Measurements from ENCODE around the gene ESRRB. TPM values are rescaled to one million over a fixed set of nuclear protein-coding genes. Genes with fewer than 3 reads are reported as not detected.
A peak's percentile ranks its signal among the peaks of the same experiment; 100 is the strongest.

The ESRRB gene
- total RNA-seq, 1 donor from 2014 or later = 8.0 TPM

DNA sequence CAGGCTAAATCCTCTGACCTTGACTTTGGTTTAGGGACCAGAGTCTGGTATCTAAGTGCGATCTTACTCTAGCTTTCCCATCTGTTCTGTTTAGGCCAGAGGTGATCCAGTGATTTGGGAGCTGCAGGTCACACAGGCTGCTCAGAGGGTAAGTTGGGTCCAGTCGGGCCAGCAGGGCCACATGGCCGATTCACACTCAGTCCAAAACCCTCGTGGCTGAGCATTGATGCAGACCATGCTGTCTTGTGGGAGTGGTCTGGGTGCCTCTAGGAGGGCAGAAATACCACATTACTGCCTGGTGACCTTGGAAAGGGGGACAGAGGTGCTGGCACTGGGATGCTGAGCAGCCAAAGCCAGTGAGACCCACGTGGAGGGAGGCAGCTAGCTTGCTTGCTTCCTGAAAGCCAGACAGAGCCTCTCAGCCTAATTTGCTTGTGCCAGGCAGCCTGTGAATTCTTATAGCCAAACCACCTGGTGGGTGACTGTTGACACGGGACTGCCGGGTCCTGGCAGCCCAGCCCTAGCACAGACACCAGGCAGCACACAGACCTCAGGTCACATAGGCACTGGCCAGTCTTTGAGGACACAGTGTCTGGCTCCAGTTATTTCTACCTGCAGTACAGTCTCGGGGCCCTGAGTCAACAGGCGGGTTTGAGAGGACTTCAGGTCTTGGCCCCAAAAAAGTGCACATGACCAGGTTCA, 31.7 kb downstream of the ESRRB start:
- no peak for DNase-seq

DNA sequence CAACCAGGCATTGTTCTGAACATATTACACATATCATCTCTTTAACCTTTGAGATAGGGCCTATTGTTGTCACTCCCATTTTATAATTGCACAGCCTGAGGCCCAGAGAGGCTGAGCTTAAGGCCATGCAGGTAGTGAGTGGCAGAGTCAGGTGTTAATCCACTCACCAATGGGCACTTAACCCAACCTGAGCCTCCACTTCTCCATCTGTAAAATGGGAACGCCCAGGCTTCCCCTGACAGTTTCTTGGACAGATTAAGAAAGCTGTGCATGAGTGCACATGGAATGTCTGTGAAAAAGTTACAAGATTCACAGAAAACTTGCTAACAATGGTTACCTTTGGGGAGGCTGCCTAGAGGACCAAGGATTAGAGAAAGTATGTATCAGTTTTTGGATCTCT, 32.9 kb downstream of the ESRRB start:
- no peak for DNase-seq

DNA sequence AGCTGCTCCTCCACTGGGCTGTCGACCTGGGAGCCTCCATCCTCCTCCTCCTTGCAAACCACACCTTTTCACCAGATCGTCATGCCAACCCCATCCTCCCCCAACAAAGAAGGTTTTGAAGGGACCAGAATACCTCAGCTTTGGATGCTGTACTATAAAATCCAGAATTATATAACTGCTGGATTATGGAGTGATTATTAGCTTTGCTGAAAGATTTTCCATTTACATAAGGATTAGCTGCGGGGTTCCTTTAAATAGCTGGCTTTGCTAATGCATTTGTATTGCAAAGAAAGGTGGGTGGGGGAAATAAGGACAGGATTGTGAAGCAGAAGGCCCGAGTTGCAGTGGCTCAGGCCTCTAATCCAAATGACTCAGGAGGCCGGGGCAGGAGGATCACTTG, 36.6 kb downstream of the ESRRB start:
- DNase-seq = no peak

DNA sequence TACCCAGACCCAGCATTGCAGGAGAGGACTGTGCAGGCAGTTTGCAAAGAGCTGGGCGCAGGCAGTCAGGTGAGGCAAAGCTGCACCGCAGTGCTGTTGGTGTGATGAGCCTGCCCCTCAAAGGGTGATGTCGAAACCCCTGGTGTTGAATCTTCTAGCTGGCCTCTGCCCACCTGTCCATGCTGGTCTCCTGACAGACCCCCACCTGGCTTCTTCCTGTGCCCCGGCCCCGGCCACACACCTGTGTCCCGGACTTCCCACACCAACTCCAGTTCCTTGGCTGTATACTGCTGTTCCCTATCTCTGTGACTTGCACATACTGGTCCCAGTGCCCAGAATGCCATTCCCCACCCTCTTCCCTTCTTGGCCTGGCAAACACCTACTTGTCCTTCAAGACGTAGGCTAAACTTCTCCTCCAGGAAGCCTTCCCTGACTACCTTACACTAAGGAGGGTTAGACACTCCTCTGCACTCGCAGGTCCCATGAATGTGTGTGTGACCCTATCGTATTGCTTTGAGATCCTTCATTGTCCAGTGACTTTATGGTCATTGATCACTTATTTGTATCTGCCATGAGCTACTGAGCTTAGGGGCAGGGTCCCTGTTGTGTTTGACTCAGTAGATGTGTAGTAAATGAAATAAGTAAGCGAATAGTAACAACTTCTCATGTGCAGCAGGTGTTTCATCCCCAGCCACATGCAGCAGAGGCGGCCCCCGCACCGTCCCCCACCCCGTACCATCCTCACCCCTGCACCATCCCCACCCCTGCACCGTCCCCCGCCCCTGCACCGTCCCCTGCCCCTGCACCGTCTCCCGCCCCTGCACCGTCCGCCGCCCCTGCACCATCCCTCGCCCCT, 37.4 kb downstream of the ESRRB start:
- no peak for DNase-seq

DNA sequence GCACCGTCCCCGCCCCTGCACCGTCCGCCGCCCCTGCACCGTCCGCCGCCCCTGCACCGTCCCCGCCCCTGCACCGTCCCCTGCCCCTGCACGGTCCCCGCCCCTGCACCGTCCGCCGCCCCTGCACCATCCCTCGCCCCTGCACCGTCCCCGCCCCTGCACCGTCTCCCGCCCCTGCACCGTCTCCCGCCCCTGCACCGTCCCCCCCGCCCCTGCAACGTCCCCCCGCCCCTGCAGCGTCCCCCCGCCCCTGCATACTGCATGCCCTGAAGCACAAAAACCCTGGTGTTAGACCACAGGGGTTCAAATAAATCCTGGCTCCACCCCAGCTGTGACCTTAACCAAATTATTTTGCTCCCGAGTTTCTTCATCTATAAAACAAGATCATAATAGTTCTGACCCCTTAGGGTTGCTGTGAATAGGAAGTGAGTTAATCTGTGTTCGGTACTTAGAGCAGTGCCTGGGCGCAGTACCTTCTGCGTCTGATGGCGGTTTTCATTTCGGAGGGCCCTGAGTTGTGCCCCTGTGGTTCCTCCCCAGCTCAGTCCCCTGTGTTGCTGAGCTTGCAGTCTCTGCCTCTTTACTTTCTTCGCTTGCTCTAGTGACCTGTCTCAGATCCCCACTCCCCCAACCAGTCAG, 38.1 kb downstream of the ESRRB start:
- no peak for DNase-seq

DNA sequence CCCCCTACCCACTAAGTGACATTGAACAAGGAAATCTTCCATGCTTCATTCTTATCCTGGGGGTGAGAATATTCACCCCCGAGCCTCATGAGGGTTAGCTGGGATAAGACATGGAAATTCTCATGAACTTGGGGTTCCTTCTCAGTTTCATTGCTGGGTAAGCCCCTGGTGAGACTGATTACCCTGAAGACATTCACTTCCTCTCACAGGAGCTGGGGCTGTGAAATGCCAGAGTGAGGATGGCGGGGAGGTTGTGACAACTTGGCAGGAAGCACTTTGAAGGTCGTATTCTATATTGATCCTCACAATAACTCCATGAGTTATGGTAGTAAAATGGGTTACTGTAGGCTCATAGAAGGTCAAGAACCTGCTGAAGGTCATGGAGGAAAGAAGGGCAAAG, 43.5 kb downstream of the ESRRB start:
- no peak for DNase-seq

DNA sequence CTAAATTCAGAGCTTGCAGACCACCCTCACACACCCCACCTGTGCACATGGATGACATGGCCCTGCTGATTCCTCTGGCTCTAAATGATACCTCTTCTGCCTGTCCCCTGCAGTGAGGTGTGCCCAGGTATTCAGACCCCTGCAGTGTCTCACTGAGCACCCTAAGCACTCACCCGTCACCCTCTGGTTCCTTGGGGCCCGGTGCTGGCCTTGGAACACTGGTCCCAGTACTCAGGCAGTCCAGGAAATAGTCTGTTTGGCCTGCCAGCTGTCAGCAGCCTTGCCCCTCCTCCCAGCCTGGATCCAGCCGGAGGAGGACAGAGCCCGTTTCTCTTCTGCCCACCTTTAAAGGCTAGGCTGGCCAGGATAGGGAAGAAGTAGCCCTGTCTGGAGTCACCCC, 44.9 kb downstream of the ESRRB start:
- DNase-seq = no peak

DNA sequence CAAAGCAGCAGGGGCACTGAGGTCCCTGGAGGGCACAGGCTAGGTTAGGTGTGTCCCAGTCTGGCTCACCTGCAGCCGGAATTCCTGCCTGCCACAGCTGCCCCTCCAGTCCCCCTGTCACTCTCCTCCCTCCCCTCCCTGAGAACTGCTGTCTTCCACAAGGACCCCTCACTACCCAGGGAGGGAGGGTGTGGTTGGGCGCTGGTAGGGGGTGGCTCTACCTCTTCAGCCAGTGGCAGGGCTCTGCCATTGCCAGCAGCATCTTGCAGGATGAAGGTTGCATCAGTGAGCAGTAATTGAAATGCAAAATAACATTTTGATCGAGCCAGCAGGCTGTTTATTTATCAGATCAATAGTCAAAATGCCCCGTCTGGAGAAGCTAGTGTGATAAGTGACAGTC, 45.7 kb downstream of the ESRRB start:
- no peak for DNase-seq

DNA sequence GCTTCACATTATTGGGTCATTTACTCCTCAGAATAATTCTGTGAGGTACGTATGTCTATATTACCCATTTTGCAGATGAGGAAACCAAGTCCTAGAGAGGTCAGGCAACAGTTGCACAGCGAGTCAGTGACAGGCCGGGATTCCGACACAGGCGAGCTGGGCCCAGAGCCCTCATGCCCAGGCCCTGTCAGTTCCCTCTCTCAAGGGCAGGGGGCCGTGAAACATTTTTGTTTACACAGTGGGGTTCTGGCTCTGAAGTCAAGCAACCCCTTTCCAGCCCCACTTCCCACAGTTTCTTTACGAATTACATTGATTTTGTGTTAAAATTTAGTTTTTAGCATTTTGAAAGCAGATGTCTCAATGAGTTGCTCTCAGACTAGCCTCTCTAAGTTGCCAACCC, 46.7 kb downstream of the ESRRB start:
- DNase-seq = no peak

DNA sequence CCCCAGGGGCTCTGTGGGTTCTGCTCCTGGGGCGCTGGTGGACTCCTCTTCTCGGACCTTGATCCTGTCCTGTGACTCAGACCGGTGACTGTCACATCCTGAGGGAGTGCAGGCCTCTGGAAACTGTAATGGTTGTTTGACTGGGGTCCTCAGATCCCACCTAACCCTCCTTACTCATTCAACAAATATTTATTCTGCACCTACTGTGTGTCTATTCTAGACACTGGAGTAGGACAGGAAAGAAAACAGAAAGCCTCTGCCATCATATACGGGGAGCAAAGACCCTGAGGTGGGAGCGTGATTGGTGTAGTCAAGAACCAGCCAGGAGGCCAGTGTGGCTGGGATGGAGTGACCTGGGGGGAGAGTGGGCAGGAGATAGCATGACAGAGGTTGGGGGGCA, 47.6 kb downstream of the ESRRB start:
- DNase-seq = no peak

DNA sequence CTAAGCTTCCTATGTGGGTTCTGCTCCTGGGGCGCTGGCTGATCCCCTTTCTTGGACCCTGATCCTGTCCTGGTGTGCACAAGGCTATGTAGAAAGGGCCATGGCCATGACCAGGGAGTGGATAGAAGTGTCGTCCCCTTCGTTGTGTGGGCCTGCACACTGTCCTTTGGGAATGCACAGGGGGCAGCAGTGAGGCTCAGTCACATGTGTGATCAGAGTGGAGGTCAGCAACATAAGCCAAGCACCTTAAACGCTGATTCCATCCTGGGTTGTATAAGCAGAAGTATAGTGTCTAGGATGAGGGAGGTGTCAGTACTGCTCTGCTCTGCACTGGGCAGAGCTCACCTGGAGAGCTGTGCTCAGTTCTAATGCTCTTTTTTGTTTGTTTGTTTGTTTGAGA, 48.4 kb downstream of the ESRRB start:
- no peak for DNase-seq

DNA sequence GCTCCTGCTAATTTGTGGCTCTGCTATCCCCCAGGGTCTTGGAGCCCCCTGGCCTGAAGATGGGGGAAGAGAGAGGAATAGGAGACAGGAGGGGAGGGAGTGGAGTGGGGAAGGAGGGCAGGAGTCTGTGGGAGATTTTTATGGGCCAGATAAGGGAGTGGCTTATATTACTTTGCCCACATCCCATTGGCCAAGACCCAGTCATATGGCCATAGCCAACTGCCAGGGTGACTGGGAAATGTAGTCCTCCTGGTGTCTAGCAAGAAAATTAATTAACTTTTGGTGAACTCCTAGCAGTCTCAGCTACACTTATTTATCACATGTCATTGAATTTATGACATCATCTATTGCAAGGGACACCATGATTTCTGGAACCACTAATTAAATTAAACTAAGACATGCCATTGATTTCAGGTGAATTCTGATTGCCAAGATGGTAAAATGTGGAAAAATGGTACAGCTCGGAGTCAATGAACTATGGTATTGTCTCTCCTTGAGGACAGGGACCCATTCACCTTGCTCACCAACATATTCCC, 50.3 kb downstream of the ESRRB start:
- no peak for DNase-seq

DNA sequence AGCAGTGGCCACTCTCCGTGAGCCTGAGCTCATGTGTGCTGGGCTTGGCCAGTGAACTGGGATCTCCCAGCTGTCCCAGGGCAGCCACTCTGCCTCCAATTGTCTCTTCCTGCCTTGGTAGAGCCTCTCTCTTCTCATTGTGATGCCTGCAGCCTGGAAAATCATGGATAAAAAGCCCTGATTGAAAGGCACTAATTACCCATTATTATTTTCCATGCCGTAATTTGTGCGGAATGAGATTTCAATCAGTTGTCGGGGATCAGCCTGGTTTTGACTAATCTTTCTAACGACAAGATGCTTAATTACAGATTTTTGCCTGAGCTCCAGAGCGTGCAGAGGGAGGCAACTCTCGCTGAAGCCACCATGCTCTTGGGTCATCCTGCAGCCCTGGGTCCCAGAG, 52.7 kb downstream of the ESRRB start:
- DNase-seq = no peak

DNA sequence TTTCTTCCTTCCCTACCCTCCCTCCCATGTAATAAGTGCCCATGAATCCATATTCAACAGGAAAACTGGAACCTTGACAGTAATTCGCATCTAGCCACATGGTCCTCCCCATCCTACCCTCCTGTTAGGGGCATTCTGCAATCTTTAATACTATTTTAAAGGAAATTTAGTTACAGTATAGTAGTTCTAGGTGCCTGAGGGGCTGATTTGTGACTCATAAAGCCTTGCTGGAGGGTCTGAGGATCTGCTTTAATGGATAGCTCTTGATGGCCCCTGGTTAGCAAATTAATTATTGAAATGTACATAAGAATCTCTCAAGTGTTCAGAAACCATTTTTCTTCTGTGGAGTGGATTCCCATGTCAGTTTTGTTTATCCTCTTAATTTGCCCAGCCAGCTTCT, 54.1 kb downstream of the ESRRB start:
- no peak for DNase-seq

DNA sequence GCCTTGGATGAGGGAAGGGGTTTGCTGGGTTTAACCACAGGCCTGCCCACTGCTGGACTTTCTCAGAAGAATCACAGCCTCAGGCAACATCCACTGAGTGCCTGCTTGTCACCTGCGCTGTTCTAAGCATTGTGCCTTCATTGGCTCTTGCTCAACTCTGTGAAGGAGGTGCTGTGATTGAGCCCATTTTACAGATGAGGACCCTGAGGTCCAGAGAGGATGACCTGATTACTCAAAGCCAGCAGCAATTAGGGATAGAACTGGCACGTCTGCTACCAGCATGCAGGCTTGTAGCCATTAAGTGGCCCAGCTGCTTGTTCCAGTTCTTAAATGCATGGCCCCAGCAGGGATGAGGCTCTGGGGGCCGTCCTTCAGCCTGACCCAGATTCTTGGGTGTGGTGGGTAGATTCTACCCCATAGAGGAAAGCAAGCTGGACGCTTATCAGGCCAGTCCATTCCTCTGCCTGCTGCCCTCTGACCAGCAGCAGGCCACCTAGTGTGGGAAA, 54.6 kb downstream of the ESRRB start:
- no peak for DNase-seq

DNA sequence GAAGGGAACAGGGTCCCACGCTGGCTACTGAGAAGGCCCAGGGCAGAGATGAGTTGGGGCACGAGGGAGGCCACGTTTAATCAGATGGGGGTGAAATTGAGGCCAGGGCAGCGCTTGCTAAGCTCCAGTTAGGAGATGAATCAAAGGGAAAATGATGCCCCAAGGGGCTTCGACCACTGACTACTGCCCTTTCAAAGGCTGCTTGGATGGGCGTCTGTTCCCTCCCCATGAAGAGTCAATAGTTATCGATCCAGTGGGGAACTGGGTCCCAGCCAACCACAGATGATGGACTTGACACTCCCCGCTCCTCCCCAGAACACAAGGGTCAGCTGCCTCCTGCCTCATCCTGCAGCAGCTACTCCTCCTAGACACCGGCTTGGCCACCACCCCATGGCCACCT, 55.6 kb downstream of the ESRRB start:
- no peak for DNase-seq

DNA sequence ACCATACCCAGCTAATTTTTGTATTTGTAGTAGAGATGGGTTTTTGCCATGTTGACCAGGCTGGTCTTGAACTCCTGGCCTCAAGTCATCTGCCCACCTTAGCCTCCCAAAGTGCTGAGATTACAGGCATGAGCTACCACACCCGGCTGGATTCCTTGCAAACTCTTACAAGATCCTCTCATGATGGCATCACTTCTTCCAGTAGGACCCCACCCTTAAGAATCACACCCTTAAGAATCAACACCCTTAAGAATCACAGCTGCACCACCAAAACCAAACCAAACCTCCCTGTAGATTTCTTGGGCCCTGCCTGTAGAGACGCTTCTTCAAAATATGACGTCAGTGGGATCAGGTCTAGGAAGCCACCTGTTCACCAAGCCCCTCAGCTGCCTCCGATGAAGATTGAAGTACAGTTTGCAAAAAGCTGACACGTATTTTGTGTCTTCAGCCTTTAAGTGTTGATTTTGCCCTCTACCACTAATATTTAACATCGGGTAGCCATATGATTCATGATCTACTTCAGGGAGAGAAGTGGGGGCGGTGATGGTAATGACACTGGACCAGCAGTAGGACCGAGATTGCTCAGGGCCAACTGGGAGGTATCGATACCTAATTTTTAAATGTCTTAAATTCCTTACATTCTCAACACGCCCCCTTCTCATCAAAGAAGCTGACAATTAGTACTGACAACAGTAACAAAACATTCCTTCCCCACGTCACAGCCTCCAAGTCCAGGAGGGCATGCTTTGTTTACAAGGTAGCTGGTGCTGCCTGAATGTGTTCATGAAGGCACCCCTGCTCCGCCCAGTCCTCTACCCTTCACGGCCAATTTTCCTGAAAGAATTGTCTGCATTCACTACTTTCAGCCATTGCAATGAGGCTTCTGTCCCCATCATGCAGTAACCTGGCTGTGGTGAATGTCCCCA, 57.2 kb downstream of the ESRRB start:
- DNase-seq = no peak

DNA sequence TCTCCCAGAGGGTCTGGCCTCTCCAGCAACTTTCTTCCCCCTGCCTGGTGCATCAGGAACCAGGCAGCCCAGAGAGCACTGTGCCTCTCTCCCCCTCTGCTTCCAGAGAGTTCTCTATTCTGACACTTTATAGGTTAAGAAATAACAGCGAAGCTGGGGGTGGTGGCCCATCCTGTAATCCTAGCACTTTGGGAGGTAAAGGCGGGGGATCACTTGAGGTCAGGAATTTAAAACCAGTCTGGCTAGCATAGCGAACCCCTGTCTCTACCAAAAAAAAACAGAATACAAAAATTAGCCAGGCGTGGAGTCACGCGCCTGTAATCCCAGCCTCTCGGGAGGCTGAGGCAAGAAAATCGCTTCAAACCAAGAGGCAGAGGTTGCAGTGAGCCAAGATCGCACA, 58.3 kb downstream of the ESRRB start:
- DNase-seq = peak; percentile 27

DNA sequence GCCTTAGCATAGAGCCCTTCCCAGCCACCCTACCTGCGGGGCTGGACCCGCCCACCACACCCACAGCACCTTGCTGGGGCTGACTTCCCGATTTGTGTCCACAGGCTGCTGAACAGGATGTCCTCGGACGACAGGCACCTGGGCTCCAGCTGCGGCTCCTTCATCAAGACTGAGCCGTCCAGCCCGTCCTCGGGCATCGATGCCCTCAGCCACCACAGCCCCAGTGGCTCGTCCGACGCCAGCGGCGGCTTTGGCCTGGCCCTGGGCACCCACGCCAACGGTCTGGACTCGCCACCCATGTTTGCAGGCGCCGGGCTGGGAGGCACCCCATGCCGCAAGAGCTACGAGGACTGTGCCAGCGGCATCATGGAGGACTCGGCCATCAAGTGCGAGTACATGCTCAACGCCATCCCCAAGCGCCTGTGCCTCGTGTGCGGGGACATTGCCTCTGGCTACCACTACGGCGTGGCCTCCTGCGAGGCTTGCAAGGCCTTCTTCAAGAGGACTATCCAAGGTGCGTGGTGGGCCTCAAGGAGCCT, 63.4 kb downstream of the ESRRB start:
- DNase-seq = no peak

DNA sequence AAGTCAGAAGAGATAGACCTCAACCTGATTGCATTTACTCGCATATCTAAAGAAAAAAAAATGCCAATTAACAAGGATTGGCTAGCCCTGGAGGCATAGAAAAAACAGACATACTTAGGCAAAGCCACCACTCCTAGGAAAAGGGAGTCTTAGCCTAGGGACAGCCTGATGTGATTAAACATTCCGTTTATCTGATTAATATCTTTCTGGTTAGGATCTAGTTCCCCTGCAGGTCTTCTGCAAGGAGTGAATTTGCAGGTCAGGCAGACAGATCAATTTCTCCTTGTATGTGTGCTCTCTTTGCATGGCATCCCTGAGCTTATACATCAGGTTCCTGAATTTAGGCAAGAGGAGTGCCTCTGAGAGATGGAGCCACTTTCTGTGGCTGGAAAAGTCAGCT, 70.5 kb downstream of the ESRRB start:
- DNase-seq = no peak

DNA sequence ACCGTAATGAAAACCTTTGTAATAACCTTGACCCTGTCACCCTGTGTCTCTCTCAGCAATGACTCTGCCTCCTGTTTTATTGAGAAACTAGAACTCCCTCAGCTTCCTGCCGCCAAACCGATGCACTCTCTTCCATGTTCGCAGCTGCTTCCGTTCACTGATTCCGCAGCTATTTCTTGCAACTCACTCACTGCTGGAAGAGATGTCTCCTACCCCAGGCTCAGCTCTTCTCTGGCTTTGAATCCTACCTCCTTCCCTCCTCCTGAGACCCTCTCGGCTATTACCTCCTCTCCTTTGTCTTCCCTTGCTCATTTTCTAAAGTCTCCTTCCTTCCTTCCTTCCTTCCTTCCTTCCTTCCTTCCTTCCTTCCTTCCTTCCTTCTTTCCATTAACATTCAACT, 71.0 kb downstream of the ESRRB start:
- no peak for DNase-seq

DNA sequence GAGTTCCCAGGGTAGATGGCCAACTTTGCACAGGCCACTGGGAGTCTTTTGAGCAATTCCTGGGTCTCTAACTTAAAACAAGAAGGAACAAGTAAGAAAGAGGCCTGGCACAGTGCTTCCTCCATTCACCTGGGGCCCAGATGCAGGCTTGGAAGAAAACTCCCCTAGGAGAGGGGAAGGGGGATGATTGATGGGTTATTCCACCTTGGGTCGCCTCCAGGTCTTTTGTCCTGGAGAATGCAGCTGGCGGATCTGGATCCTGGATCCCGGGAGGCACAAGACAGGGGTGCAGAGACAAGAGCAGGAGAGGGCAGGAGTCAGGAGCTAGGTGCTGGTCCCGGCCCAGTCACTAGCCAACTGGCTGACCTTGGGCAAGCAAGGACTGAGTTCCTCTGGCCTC, 74.5 kb downstream of the ESRRB start:
- DNase-seq = no peak
